GM19043 (cell line): Measurements from ENCODE around the gene TTC12.

Source experiments
- ATAC-seq: cut with Tn5 transposase; IDR thresholded peaks from one replicate; pipeline ENCODE4 v1.9.1; 2021; ENCODE audit warnings: low read depth; ENCODE audit not compliant: unreplicated experiment

The TTC12 gene

DNA sequence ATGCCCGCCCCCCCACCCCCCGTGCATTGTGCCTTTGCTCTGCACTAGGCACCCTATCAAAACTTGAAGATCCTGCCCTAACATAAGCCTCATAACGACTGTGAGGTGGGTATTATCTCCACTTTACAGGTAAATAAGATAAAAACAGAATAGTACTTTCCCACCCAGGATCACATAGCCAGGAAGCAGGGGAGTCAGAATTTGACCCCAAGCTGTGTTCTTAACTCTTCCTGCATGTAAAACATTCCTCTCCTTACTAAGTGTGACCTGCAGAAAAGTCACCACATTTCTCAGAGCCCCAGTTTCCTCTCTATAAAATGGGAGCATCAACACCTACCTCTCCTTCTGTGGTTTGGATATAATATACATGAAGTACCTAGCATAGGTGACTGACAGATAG is 55.0 kb downstream of the TTC12 start:
- no peak for ATAC-seq

GRCh38 chr11:113370634-113371033 is 56.3 kb downstream of the TTC12 start:
- no peak for ATAC-seq

- ATAC-seq: no peak
These were observed 57.9 kb downstream of the TTC12 start for GRCh38 chr11:113372309-113372708.

DNA sequence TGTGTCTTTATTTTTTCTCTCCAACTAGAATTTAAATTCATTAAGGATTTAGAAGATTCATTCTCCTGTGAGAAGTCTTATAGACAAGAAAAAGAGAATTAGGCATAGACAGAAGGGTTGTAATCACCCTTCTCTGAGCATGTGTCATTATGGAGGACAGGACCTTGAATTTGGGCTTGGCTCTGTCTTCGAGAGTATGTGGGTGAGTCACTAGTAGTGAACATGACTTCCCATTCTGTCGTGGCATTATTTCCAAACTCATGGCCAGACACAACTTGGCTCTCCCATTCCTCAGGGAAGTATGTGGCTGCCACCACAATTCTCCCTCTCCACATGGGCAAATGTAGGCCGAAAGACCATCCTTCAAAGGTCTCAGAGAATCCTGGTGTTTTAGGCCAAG is 58.9 kb downstream of the TTC12 start:
- no peak for ATAC-seq

- no peak for ATAC-seq
These were observed 59.7 kb downstream of the TTC12 start for GRCh38 chr11:113373981-113374560.

GRCh38 chr11:113375402-113375801 is 61.0 kb downstream of the TTC12 start:
- no peak for ATAC-seq

DNA sequence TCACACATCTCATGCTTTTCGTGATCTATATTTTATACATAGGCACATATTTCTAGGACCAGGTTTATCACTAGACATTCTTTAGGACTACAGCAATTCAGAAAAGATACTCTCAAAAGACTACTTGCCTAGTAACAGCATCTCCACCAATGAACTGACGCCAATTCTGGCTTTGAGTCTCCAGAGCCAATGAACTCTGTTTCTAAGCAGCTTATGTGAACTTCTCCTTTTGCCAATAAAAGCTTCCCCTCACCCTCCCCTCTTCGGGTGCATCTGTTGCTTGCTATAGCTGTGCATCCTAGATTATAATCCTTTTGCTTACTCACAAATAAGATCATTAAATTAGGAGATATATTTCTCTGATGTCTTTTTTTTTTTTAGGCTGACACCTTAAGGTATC is 61.8 kb downstream of the TTC12 start:
- ATAC-seq: no peak

- ATAC-seq: no peak
These were observed 63.5 kb downstream of the TTC12 start for GRCh38 chr11:113377681-113378412.

DNA sequence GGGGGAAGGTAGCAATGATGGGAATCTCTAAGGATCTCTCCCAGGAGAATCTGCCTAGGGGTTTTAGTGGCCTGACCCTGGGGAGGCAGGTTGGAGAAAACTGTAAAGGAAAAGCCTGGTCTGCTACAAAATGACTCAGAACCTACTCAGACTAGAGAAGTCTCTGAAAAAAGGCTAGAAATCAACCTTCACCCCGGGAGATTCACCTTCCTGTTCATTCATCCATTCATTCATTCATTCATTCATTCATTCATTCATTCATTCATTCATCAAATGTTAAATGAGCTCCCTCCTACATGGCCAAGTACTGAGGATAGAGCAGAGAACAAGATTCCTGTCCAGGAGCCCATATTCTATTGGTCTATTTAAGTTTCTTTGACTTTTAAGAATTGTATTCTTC is 64.3 kb downstream of the TTC12 start:
- no peak for ATAC-seq

DNA sequence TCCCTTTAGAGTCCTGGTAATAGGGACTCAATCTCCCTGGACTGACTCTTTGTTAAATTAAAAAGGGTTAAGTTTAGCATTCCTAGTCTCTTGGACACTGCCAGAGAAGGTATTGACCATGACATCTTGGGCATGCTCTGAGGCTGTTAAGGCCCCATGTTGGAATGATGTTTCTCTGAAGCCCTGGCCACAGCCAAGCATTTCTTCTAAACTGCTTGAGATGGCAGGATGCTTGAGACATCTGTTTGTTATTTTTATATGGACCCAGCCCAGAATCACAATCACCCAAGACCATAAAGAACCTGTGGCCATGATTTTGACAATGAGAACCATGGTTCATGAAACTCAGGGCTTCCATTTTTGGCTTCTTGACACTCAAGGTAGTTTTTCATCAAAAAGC is 67.7 kb downstream of the TTC12 start:
- ATAC-seq: no peak

DNA sequence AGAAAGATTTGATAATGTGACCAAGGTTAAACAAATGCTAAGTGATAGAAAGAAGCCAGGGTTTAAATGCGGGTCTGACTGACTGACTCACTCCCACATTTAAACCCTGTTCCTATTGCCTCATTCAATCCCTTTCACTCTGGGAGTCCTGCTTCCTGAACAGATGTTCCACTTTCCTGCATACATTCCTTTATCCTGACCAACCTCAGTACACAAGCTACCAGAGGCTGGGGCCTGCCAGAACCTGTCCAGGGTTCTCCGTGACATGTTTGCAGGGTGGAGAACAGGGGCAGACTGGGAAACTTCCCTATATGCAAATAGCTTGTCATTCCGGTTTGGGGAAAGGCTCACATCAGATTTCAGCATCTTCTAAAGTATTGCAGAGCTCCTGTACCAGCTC is 70.2 kb downstream of the TTC12 start:
- no peak for ATAC-seq

DNA sequence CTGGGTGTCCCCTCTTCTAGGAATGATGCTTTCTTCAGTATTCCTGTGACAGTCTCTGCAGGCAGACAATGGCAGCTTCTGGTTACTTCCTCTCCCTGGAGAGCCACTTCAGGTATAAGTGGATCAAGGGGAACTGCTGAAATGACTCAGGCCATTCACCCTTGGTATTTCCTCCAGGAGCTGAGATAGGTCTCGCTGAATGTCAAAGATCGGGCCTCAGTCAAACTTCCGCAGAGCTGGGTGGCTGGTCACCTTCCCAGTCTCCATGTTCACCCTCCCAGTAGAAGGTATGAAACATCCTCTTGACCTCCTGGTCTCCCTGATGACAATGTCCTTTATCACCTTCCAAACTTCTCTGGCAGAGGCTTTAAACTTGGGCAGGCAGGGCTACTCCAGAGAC is 71.4 kb downstream of the TTC12 start:
- no peak for ATAC-seq

DNA sequence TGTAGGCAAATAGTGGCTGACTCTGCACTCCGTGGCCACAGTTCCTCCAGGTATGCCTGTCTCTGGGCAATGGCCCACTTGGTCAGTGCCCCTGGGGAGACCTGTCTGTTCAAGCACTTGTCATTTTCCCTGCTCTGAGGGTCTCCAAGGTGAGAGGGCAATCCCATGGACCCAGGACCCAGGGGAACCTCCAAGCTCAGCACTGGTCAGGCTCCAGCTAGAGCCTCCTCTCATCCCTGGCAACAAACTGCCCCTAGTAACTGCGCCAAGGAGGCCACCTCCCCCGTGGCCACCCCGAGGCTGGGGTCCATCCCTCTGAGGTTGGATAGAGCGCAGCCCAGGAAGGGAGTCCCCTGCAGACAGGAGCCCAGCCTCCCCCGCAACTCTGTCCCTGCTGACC is 72.5 kb downstream of the TTC12 start:
- no peak for ATAC-seq

GRCh38 chr11:113387605-113388211 is 73.3 kb downstream of the TTC12 start, which contains the start of gene ANKK1:
ANKK1 (plus strand) TSS chr11:113387779; CDS start chr11:113387885, 106 bp downstream.
- no peak for ATAC-seq

DNA sequence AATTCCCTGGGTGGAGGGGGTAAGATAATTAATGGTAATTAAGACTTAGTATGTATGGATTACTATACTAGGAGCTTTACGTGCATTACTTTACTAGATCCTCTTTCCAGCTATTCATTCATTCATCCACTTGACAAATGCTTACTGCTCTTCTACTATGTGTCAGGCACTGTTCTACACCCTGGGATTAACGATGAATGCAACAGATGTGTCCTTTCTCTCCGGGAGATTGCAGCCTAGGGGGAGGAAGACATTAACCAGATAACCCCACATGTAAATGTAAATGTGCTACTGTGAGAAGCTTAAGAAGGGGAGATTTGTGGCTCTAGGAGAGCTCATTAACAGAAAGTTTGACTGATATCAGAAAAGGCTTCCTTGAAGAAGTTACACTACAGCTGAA is 74.9 kb downstream of the TTC12 start:
- no peak for ATAC-seq

DNA sequence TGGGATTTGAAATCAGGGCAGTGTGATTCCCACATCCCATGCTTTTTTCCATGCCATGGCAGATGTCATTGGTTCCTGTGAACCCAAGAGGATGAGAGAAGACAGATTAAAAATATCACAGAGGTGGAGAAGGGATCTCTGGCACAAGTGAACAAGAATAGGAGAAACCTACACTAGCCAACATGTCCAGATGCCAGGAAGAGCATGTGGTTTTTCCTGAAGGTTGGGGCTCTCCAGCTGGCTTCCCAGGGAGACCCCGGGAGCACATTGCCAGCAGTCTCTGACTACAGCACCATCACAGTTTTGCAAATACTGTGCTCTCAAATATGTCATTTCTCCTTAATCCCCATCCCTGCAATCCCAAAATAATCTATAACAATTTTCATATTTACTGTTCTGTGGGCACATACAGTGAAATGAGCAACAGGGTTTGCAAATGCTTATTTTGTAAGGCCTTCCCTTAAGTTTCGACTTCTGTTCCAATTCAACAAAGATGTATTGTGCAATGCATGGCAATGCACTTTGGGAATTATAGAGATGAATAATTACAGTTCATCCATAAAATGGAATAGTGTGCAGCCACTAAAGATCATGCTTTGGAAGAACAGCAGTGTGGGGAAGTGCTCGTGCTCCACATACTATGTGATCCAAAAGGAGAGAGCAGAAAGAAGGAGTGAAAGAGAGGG is 78.0 kb downstream of the TTC12 start:
- no peak for ATAC-seq

GRCh38 chr11:113393501-113393985 is 79.2 kb downstream of the TTC12 start:
- ATAC-seq: no peak

DNA sequence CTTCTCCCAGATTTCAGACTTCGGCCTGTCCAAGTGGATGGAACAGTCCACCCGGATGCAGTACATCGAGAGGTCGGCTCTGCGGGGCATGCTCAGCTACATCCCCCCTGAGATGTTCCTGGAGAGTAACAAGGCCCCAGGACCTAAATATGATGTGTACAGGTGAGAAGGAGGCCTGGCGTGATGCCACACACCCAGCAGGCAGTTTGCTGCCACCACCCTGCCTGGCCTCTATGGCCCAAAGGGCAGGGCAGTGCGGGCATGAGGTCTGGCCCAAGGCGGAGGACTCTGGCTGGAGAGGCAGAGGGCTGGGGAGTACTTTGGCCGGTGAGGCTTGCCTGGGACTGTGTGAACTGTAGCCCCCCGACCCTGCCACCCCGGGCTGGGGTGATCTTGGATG is 80.5 kb downstream of the TTC12 start:
- no peak for ATAC-seq

DNA sequence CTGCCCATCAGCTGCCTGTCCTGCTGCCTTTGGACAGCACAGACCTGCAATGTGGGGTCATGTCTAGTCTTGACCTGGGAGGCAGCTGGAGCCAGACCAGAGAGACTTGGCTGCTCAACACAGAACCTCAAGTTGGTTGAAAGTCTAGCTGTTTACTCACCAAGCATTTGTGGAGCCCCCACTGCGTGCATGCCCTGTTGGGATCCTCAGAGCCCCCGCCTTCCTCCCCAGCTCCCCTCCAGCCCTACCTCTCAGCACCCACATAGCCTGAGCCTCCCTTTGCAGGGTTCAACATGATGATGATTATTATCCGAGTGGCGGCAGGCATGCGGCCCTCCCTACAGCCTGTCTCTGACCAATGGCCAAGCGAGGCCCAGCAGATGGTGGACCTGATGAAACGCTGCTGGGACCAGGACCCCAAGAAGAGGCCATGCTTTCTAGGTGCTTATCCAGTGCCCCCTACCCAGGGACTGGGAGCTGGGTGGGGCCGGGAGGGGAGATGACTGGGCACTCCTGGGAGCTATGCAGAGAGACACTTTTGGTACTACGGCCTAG is 81.5 kb downstream of the TTC12 start:
- ATAC-seq: no peak

- no peak for ATAC-seq
These were observed 82.3 kb downstream of the TTC12 start for GRCh38 chr11:113396690-113397089.

GRCh38 chr11:113397212-113397611 is 82.8 kb downstream of the TTC12 start:
- no peak for ATAC-seq
